PC-3 (cell line): ENCODE results near the gene CD99L2.

Experiments used
- EZH2phosphoT487 ChIP-seq: fragments of 300-600 bp; sonication (generic); IDR thresholded peaks from 2 replicates; pipeline ENCODE4 v1.6.1; 2018; ENCODE audit warnings: mild to moderate bottlenecking, antibody characterized with exemption, low read length, borderline replicate concordance
- TF ChIP-seq, protein P1 (sequence below): fragments of 300-600 bp; sonication (generic); conservative IDR thresholded peaks from 2 replicates; pipeline ENCODE4 v1.5.1; 2017; ENCODE audit warnings: antibody characterized with exemption, low read depth, mild to moderate bottlenecking, low read length

- TF ChIP-seq, protein P1, sequence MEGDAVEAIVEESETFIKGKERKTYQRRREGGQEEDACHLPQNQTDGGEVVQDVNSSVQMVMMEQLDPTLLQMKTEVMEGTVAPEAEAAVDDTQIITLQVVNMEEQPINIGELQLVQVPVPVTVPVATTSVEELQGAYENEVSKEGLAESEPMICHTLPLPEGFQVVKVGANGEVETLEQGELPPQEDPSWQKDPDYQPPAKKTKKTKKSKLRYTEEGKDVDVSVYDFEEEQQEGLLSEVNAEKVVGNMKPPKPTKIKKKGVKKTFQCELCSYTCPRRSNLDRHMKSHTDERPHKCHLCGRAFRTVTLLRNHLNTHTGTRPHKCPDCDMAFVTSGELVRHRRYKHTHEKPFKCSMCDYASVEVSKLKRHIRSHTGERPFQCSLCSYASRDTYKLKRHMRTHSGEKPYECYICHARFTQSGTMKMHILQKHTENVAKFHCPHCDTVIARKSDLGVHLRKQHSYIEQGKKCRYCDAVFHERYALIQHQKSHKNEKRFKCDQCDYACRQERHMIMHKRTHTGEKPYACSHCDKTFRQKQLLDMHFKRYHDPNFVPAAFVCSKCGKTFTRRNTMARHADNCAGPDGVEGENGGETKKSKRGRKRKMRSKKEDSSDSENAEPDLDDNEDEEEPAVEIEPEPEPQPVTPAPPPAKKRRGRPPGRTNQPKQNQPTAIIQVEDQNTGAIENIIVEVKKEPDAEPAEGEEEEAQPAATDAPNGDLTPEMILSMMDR: no peak
- no peak for TF ChIP-seq EZH2phosphoT487
These were observed 27.1 kb downstream of the CD99L2 start for GRCh38 chrX:150871341-150871811.
